HG03159 (cell line): ENCODE results near the gene TMLHE.
"Not testable (repeated sequence)": the region's sequence is repeated elsewhere in the genome, so short reads cannot be mapped to it uniquely, and the experiment has no call there.

ENCODE experiments used
- ATAC-seq: cut with Tn5 transposase; IDR thresholded peaks from one replicate; pipeline ENCODE4 v1.9.1; 2021; ENCODE audit warnings: mild to moderate bottlenecking, moderate library complexity; ENCODE audit not compliant: unreplicated experiment

Gene TMLHE

GRCh38 chrX:155505296-155505695 is 107.5 kb downstream of the TMLHE start:
- ATAC-seq, result no peak

GRCh38 chrX:155495134-155495533 is 117.6 kb downstream of the TMLHE start:
- ATAC-seq, result not testable (repeated sequence)

- not testable (repeated sequence) for ATAC-seq
Observed at GRCh38 chrX:155491421-155491820, 121.3 kb downstream of the TMLHE start.

GRCh38 chrX:155477136-155477535 is 135.6 kb downstream of the TMLHE start:
- ATAC-seq, result not testable (repeated sequence)

- ATAC-seq, result peak; percentile 77
Observed at GRCh38 chrX:155466269-155466938, 146.3 kb downstream of the TMLHE start.

GRCh38 chrX:155460501-155460900 is 152.3 kb downstream of the TMLHE start:
- not testable (repeated sequence) for ATAC-seq

GRCh38 chrX:155458471-155458870 is 154.3 kb downstream of the TMLHE start, which contains the start of gene F8A3:
Gene F8A3 (minus strand): TSS chrX:155458620. CDS start chrX:155458600, 20 bp downstream.
- ATAC-seq, result peak; percentile 66

- ATAC-seq, result peak; percentile 55
Observed at GRCh38 chrX:155457761-155458447, 154.8 kb downstream of the TMLHE start.

GRCh38 chrX:155441097-155441496 is 171.7 kb downstream of the TMLHE start:
- ATAC-seq, result no peak
